Coronary artery (tissue), 2 donors: ENCODE measurements around the gene RHBDL2.
"Not testable (repeated sequence)": the region's sequence is repeated elsewhere in the genome, so short reads cannot be mapped to it uniquely, and the experiment has no call there.

ENCODE experiments used
- DNase-seq: peaks from one replicate; pipeline ENCODE4 v3.0.0-alpha.2; 2017; ENCODE audit warnings: low spot score
- H3K27ac ChIP-seq, 2 donors: fragments of 200-600 bp; sonication (generic); one replicate each; pipeline ENCODE4 v1.5.1; 2016 to 2019
- H3K4me3 ChIP-seq: fragments of 200-600 bp; sonication (generic); 2 replicates; pipeline ENCODE4 v1.5.1; 2016; ENCODE audit warnings: mild to moderate bottlenecking, moderate library complexity
- CTCF ChIP-seq: fragments of 200-600 bp; sonication (generic); IDR thresholded peaks from one replicate; pipeline ENCODE4 v1.5.1; 2019; ENCODE audit warnings: antibody characterized with exemption

Gene RHBDL2

GRCh38 chr1:38917772-38918171, 23.9 kb downstream of the RHBDL2 start:
- no peak overlapping the region for H3K4me3 ChIP-seq
- TF ChIP-seq CTCF: no peak
- DNase-seq: no peak
- H3K27ac ChIP-seq: no peak overlapping the region

- DNase-seq: no peak
- no peak for TF ChIP-seq CTCF
- Histone ChIP-seq H3K4me3 (no peak overlapping the region), H3K27ac (no peak overlapping the region)
Measured at GRCh38 chr1:38917337-38917736, 24.3 kb downstream of the RHBDL2 start.

DNA sequence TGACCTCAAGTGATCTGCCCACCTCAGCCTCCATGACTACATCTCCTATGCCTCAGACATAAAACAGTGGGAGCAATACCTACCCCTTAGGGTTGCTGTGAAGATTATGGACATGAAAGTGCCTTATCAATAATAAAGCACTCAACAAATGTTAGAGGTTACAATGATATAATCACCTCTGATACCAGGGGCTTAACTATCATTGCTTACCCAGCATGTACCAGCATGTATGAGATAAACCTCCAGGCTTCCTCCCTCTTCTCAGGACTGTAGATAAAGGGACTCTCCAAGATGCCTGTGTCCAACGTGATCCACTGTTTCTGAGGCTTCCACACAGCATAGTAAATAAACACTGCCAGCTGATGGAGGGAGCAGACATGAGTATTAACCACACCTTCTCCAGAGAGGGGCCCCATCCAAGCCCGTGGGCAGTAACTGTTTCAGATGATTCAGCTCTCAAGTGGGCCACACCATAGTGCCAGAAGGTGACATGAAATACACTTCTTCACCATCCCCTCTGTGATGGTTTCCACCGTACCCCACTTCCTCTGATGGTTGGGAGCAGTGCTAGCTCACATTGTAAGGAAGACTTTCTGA, 26.2 kb downstream of the RHBDL2 start:
- no peak for DNase-seq
- no peak for TF ChIP-seq CTCF
- Histone ChIP-seq H3K4me3 (no peak overlapping the region), H3K27ac (no peak overlapping the region)

GRCh38 chr1:38914908-38915307, 26.7 kb downstream of the RHBDL2 start:
- H3K27ac ChIP-seq, DNase-seq, H3K4me3 ChIP-seq: not testable (repeated sequence)

DNA sequence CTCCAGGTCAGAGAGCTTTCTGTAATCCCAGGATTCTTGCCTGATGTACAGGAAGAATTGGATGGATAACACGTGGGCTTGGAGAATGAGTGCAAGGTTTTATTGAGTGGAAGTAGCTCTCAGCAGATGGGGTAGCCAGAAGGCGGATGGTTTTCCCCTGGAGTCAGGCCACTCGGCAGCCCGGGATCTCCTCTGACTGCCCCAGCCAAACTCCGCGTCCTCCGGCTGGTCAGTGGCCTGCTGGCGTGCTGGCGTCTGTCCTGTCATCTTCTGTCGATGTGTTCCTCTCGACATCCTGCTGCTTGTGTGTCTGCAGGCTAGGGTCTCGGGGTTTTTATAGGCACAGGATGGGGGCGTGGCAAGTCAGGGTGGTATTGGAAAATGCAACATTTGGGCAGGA, 32.8 kb downstream of the RHBDL2 start:
- no peak overlapping the region for H3K4me3 ChIP-seq
- no peak for TF ChIP-seq CTCF
- no peak for DNase-seq

GRCh38 chr1:38905985-38906384, 35.6 kb downstream of the RHBDL2 start:
- no peak for TF ChIP-seq CTCF

More for the DNA sequence above, 32.8 kb downstream of the RHBDL2 start:
- H3K27ac ChIP-seq: no peak overlapping the region

DNA sequence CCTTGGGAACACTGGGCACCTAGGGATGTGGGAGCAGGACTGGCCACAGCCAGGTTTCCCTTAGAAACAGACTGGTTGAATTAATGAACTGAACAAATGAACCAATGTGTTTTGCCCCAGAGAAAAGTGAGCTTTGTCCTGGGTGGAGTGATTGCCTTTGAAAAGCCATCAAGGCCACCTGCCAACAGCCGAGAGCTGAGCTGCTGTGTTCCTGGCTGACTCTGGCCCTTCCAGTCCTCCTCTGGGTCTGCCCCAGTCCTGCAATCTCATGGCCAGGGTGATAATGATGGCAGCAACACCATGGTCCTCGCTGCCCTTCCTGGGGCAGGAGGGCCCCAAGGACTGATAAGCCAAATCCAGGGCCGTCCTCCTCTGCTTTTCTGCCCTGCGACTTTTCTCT, 42.1 kb downstream of the RHBDL2 start:
- Histone ChIP-seq H3K4me3 (no peak overlapping the region), H3K27ac (no peak overlapping the region)
- no peak for TF ChIP-seq CTCF
- DNase-seq: no peak

More at GRCh38 chr1:38905985-38906384, 35.6 kb downstream of the RHBDL2 start:
- H3K4me3 ChIP-seq: no peak overlapping the region
- DNase-seq: no peak
- H3K27ac ChIP-seq: no peak overlapping the region
